Inferior parietal cortex (tissue), 1 donor: ENCODE measurements around the gene SELENOM.
A peak's percentile ranks its signal among the peaks of the same experiment; 100 is the strongest.
"Not testable (repeated sequence)": the region's sequence is repeated elsewhere in the genome, so short reads cannot be mapped to it uniquely, and the experiment has no call there.

Experiments
- DNase-seq: peaks from one replicate; pipeline ENCODE4 v3.0.0-alpha.2; 2016; ENCODE audit errors: extremely low spot score

SELENOM gene

DNA sequence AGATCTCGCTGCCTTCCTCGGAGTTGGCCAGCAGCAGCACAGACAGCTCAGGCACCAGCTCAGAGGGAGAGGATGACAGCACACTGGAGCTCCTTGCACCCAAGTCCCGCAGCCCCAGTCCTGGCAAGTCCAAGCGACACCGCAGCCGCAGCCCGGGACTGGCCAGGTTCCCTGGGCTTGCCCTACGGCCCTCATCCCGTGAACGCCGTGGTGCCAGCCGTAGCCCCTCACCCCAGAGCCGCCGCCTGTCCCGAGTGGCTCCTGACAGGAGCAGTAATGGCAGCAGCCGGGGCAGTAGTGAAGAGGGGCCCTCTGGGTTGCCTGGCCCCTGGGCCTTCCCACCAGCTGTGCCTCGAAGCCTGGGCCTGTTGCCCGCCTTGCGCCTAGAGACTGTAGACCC is 26.5 kb upstream of the SELENOM start:
- DNase-seq = no peak

- DNase-seq = no peak
Observed at GRCh38 chr22:31130873-31131272, 23.5 kb upstream of the SELENOM start.

DNA sequence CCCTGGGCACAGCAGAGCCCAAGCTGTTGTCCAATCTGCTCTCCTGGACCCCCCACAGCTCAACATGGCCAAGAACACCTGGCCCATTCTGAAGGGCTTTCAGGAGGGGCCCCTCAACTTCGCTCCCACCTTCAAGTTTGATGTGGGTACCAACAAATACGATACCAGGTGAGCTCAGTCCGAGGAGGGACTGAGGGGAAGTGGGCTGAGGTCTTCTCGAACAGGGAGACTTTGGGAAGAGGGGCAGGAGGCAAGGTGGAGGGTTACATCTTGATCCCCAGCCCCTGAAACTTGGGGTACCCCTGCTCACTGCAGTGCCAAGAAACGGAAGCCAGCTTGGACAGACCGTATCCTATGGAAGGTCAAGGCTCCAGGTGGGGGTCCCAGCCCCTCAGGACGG is 20.8 kb upstream of the SELENOM start:
- no peak for DNase-seq

- DNase-seq = no peak
Observed at GRCh38 chr22:31127181-31127772, 19.9 kb upstream of the SELENOM start.

- DNase-seq = no peak
Observed at GRCh38 chr22:31126869-31127175, 19.5 kb upstream of the SELENOM start.

GRCh38 chr22:31126128-31126868 is 18.9 kb upstream of the SELENOM start:
- no peak for DNase-seq

DNA sequence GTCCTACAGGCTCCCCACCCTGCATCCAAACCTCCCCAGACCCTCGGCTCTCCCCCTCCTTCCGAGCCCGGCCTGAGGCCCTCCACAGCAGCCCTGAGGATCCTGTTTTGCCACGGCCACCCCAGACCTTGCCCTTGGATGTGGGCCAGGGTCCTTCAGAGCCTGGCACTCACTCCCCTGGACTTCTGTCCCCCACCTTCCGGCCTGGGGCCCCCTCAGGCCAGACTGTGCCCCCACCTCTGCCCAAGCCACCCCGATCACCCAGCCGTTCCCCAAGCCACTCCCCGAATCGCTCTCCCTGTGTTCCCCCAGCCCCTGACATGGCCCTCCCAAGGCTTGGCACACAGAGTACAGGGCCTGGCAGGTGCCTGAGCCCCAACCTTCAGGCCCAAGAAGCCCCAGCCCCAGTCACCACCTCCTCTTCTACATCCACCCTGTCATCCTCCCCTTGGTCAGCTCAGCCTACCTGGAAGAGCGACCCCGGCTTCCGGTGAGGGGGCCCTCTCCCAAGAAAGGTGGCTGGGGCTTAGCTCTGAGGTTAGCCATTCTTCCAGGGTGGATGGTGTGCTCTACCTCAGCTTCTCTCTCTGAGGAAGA is 18.3 kb upstream of the SELENOM start:
- DNase-seq = no peak

- no peak for DNase-seq
Observed at GRCh38 chr22:31124811-31125465, 17.6 kb upstream of the SELENOM start.

DNA sequence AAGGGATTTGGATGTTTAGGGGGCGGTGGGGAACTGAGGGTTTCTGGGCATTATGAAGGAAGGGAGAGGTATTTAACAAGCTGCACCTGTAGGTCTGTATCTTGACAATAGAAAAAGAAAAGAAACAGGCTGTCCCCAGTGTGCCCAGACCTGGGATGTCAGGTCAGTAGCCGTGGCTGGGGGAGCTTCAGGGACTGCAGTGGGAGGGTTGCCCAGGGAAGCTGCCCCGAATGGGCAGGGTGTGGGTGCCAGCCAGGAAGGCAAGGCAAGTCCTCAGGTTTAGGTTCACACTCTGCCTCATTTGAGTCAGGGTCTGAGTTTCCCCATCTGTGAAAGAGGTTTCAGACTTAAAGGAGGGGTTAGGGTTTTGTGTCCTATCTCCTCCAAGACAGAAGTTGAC is 16.9 kb upstream of the SELENOM start:
- no peak for DNase-seq

- no peak for DNase-seq
Observed at GRCh38 chr22:31123292-31123602, 15.9 kb upstream of the SELENOM start.

DNA sequence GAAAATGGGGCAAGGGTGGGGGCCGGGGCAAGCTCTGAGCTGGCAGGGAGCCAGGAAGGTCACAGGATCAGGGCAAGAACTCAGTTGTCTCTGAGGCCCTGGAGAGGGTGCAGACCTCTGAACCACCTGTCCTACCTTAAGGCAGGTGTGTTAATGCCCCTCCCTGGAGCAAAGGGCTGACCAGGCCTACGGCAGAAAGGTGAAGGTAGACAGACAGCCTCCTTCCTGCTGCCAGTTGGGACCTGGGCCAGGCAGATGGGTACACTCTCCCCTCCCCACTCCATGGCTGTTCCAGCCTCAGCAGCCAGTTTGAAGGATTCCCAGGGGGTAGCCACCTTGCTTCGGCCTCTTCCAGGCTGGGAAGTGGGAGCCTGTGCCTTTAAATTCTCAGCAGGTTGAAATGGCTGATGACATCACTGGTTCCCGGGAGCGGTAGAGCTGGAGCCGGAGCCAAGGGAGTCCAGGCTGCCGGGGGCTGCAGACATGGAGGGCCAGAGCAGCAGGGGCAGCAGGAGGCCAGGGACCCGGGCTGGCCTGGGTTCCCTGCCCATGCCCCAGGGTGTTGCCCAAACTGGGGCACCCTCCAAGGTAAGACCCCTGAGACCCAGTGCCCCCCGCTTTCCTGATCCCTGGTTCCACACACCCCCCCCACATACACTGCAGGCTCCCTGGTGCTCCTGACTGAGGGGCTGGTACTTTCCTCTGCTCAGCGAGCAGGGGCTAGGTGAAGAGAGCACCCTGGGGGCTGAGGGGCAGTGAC is 15.3 kb upstream of the SELENOM start, which contains the start of gene INPP5J:
Gene INPP5J, plus strand, starts transcription at position 435 of the 760 bp plus-strand sequence. Its CDS starts 49 bp downstream, at position 484.
- peak; percentile 51 for DNase-seq

- no peak for DNase-seq
Observed at GRCh38 chr22:31122196-31122531, 14.8 kb upstream of the SELENOM start.

GRCh38 chr22:31121403-31121802 is 14.0 kb upstream of the SELENOM start:
- no peak for DNase-seq

- DNase-seq = no peak
Observed at GRCh38 chr22:31120642-31121041, 13.3 kb upstream of the SELENOM start.

- DNase-seq = no peak
Observed at GRCh38 chr22:31120230-31120629, 12.9 kb upstream of the SELENOM start.

DNA sequence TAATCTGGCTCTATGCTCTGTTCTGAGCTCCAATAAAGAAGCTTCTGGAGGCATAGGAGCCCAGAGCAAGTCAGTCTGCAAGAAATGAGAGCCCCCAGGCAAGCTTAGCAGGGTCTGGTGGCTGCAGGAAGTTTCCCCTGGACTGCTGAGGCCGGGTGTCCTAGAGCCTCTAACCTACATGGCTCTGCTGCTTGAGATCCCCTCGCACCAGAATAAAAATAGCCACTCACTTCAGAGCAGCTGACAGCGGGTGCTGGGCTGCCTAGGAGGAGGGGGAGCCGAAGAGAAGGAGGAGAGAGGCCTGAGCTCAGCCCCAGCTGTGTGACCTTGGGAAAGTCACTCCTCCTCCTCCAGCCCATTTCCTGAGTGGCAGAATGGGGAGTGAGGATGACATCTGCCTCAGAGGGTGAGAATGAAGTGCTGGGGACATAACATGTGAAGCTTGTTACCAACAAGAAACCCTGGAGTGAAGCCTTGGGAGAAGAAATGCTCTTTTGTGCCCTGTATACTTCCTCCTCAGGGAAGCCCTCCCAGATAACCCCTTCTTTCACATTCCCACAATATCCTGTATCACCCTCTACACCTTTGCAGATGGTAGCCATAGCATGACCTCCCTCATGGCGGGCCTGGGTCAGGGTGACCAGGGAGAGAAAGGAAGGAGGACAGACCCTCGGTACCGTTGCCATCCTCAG is 11.8 kb upstream of the SELENOM start:
- DNase-seq = no peak

GRCh38 chr22:31118046-31118820 is 10.9 kb upstream of the SELENOM start:
- no peak for DNase-seq

GRCh38 chr22:31112547-31113091 is 5.3 kb upstream of the SELENOM start:
- DNase-seq = not testable (repeated sequence)

GRCh38 chr22:31107894-31108218 is 488 bp upstream of the SELENOM start:
- no peak for DNase-seq

DNA sequence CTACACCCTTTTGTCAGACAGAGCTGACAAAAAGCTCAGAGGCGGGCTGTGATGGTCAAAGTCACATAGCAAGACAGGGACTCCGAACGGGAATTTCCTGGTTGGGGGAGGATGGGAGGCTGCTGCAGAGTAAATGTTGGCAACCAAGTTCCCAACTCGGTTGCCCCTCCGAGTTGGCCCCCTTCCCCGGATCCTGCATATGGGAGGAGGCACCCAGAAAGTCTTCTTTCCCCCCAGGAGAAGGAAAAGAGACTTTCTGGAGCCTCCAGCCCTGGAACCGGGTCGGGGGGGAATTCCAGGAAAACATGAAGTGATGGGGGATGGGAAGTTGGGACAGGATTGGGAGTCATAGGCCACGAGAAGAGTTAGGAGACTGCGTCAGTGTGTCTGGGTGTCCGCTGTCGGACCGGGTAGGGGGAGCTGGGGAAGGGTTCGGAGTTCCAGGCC is 614 bp downstream of the SELENOM start:
- no peak for DNase-seq
